Mucosa of gallbladder (tissue), 1 donor: ENCODE data around the gene GTF3C5. TPM values are rescaled to one million over a fixed set of nuclear protein-coding genes. Genes with fewer than 3 reads are reported as not detected.
"Not testable (repeated sequence)": the region's sequence is repeated elsewhere in the genome, so short reads cannot be mapped to it uniquely, and the experiment has no call there.

Experiments
- DNase-seq: peaks from one replicate; pipeline ENCODE4 v3.0.0-alpha.2; 2020; ENCODE audit warnings: low spot score
- total RNA-seq: library from RNA; stranded (reverse); gene quantifications from one replicate; pipeline ENCODE4 v1.2.1, GENCODE V29; 2021
- donor health status: DM: no; HTN: no; CAD: no.

The GTF3C5 gene, protein sequence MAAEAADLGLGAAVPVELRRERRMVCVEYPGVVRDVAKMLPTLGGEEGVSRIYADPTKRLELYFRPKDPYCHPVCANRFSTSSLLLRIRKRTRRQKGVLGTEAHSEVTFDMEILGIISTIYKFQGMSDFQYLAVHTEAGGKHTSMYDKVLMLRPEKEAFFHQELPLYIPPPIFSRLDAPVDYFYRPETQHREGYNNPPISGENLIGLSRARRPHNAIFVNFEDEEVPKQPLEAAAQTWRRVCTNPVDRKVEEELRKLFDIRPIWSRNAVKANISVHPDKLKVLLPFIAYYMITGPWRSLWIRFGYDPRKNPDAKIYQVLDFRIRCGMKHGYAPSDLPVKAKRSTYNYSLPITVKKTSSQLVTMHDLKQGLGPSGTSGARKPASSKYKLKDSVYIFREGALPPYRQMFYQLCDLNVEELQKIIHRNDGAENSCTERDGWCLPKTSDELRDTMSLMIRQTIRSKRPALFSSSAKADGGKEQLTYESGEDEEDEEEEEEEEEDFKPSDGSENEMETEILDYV
- 58.8 TPM for total RNA-seq

DNA sequence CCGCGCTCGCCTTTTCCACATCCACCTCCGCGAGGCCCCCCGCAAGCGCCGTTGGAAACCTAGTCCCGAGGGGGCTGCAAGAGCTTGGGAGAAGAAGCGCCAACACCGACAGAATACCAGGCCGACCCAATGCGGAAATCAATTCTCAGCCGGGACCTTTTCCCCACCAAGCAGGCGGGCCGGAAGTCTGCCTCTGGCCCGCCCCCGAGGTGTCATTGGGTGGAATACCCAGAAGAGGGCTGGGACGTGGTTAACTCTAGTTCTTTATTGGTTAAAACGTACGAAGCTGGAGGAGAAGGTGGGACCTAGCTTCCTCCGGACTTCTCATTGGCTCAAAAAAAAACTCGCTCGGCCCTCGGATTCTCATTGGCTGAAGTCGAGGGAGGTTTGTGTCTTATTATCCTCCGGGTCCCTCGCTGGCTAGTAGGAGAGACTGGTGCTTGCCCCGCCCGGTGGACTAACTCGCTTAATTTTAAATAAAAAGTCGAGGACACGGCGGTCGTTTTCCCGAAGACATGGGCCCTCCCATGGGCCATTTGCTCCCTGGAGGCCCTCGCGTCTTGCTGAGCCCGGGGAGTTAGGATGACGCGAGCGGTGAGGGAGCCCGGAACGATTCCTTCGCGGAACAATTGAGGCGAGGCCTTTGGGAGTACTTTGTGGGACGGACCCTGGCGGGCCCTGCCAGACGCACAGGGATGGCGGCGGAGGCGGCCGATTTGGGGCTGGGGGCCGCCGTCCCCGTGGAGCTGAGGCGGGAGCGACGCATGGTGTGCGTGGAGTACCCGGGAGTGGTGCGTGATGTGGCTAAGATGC lies at the start of gene GTF3C5:
Gene GTF3C5 (plus strand): TSS at position 681 of the 813 bp plus-strand sequence. CDS start 15 bp downstream, at position 696.
- DNase-seq: peak; percentile 95

- no peak for DNase-seq
Measured at GRCh38 chr9:132982458-132982857, 48.3 kb upstream of the GTF3C5 start.

DNA sequence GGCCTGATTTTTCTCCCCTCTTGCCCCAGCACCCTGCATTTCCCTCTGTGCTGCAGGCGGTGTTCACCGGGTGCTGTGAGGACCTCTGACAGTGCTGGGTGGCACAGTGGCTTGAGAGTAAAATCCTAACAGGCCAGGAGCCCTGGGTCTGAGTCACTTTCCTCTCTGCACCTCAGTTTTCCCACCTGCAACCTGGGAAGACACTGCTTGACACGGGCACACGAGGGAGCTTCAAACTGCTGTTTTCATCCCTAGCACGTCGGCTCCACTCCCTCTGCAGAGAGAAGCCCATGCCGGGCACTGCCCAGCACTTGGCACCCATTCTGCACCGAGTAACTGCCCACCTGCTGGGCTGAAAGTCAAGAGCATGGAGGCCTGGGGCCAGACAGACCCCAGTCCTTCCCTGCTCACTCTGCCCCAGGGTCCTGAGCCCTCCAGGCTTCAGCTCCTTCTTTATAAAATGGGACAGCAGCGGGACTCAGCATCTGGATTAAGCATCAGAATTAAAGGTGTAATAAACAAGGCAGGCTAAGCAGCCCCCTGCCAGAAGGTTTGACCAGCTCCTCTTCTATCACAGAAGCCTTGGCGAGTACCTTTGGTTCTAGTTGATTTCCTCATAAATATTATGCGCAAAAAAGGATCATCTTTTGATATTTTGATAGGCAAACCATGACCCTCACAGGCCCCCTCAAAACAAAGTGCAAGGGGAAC lies 47.2 kb upstream of the GTF3C5 start:
- DNase-seq: no peak

GRCh38 chr9:132984202-132985070 lies 46.4 kb upstream of the GTF3C5 start:
- no peak for DNase-seq

DNA sequence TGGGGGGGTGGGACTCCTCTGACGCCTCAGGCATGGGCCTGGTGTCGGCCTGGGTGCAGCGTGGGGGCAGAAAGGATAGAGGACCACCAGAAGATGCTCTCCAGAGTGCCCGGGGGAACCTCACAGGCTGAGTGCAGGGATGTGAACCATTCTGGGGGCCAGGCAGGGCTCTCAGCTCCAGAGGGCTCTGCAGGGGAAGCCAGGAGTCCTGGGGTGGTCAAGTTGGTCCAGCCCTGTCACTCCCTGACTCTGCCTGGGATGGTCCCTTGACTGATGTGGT lies 45.8 kb upstream of the GTF3C5 start:
- no peak for DNase-seq

DNA sequence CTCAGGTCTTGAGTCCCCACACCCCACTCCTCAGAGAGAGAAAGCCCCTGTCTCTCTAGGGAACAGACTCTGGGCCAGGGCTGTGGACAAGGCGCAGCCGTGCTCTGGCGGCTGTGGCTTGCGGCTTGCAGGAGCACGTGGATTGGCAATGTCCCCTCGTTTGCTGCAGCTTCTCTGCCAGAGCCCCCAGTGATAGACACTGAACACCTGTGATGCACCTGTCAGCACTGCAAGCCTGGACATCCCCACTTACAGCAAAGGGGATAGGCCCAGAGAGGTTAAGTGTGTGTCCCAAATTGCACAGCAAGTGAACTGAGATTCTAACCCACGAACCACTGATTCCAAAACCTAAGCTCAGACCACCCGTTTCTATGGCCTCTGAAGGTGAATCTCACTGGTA lies 45.3 kb upstream of the GTF3C5 start:
- DNase-seq: no peak

- DNase-seq: no peak
Measured at GRCh38 chr9:132986114-132986513, 44.7 kb upstream of the GTF3C5 start.

GRCh38 chr9:132986640-132987620 lies 43.9 kb upstream of the GTF3C5 start:
- DNase-seq: no peak

GRCh38 chr9:132988244-132989013 lies 42.4 kb upstream of the GTF3C5 start:
- no peak for DNase-seq

DNA sequence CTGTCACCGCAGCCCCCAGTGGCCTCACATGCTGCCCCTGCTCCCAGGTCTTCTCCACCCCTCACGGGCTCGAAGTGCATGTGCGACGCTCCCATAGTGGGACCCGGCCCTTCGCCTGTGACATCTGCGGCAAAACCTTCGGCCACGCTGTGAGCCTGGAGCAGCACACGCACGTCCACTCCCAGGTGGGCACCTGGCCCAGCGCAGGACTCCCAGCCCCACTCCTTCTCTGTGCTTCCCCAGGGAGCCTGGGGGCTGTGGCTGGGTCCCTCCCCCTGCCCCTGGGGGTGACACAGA lies 41.8 kb upstream of the GTF3C5 start:
- DNase-seq: no peak

GRCh38 chr9:132989414-132989996 lies 41.3 kb upstream of the GTF3C5 start:
- no peak for DNase-seq

- not testable (repeated sequence) for DNase-seq
Measured at GRCh38 chr9:132989998-132990557, 40.7 kb upstream of the GTF3C5 start.

- DNase-seq: no peak
Measured at GRCh38 chr9:132990781-132991180, 40.0 kb upstream of the GTF3C5 start.

GRCh38 chr9:132991351-132992300 lies 39.2 kb upstream of the GTF3C5 start:
- DNase-seq: no peak

GRCh38 chr9:132993511-132993939 lies 37.3 kb upstream of the GTF3C5 start:
- DNase-seq: no peak

- peak; percentile 25 for DNase-seq
Measured at GRCh38 chr9:132994410-132995120, 36.2 kb upstream of the GTF3C5 start.

- DNase-seq: no peak
Measured at GRCh38 chr9:132995121-132995420, 35.7 kb upstream of the GTF3C5 start.
